ENCODE data around the gene MKRN2OS. TPM values are rescaled to one million over a fixed set of nuclear protein-coding genes. Genes with fewer than 3 reads are reported as not detected.

Gene MKRN2OS
- total RNA-seq, 2 donors from 2014 or later, result 2.3 TPM; not detected in 1

DNA sequence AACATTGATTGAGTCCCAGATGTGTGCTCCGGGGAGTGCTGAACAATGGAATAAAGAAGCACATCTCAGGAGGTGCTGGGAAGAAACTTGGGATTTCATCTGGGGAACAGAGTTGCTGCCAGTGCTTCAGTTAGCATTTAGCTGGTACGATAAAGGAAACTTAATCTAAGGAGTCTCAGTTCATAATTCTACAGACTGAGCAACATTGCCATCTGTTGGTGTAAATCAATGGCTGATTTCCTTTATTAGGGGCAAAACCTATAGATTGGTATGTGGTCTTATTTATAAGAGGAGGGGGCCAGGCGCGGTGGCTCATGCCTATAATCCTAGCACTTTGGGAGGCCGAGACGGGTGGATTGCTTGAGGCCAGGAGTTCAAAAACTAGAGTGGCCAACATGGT is 8.9 kb downstream of the MKRN2OS start:
- Histone ChIP-seq H3K9me3 (no peaks in the 10 kb centered on the region), H3K4me1 (no peaks in the 10 kb centered on the region), H3K27me3 (no peaks in the 10 kb centered on the region), H3K27ac (no peak overlapping the region), H3K36me3 (replicated peaks in 1 of 2; ENCODE audit: insufficient read depth in 1 of 2, low read depth in 2 of 2) (peaks cover 4 to 6% of the 10 kb centered on the region in 2 donors), H3K4me3 (no peak overlapping the region)
- 77 to 78% methylated on average over 6 of the region's 6 CpGs for WGBS, 2 donors
- intact Hi-C loops (cut with DNase I), result no loop called here
- ATAC-seq, result no peak
- DNase-seq, result no peak
- no peak for TF ChIP-seq POLR2A (IDR thresholded peaks at IDR 0.05)
- TF ChIP-seq, protein P1, sequence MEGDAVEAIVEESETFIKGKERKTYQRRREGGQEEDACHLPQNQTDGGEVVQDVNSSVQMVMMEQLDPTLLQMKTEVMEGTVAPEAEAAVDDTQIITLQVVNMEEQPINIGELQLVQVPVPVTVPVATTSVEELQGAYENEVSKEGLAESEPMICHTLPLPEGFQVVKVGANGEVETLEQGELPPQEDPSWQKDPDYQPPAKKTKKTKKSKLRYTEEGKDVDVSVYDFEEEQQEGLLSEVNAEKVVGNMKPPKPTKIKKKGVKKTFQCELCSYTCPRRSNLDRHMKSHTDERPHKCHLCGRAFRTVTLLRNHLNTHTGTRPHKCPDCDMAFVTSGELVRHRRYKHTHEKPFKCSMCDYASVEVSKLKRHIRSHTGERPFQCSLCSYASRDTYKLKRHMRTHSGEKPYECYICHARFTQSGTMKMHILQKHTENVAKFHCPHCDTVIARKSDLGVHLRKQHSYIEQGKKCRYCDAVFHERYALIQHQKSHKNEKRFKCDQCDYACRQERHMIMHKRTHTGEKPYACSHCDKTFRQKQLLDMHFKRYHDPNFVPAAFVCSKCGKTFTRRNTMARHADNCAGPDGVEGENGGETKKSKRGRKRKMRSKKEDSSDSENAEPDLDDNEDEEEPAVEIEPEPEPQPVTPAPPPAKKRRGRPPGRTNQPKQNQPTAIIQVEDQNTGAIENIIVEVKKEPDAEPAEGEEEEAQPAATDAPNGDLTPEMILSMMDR (IDR thresholded peaks at IDR 0.05), result peak in 3 of 7 experiments; percentile 7 to 21 (median 14)

DNA sequence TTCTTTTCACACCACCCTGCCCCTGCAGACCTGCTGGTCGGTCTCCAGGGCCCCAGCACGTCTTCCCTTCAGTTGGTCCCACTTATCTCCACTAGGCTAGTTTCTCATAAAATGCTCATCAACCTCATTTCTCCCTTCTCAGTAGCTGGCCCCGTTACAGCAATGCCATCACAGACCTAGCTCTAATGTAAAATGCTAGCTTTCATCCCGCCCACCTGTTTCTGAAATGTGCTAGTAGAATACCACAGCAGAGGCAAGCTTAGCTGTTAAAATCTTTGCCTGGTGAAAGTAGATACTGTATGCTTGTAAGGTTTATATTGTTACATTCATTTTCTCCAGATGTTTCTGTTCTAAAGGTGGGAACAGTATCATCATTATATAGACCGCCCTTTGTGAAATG is 13.1 kb downstream of the MKRN2OS start:
- no peaks in the 10 kb centered on the region for H3K9me3 ChIP-seq
- DNase-seq (no peak), ATAC-seq (no peak)
- H3K4me3 ChIP-seq, result no peak overlapping the region
- 91 to 93% methylated on average over 5 of the region's 5 CpGs for whole genome bisulfite sequencing, 2 donors
- peaks cover 0 to 4% of the 10 kb centered on the region in 2 donors for H3K36me3 ChIP-seq (replicated peaks in 1 of 2; ENCODE audit: insufficient read depth in 1 of 2, low read depth in 2 of 2)
- H3K4me1 ChIP-seq, result no peaks in the 10 kb centered on the region
- TF ChIP-seq, protein P1 (IDR thresholded peaks at IDR 0.05), result no peak
- TF ChIP-seq POLR2A (IDR thresholded peaks at IDR 0.05), result no peak
- no peak overlapping the region for H3K27ac ChIP-seq
- intact Hi-C loops (cut with DNase I), result no loop called here
- no peaks in the 10 kb centered on the region for H3K27me3 ChIP-seq

DNA sequence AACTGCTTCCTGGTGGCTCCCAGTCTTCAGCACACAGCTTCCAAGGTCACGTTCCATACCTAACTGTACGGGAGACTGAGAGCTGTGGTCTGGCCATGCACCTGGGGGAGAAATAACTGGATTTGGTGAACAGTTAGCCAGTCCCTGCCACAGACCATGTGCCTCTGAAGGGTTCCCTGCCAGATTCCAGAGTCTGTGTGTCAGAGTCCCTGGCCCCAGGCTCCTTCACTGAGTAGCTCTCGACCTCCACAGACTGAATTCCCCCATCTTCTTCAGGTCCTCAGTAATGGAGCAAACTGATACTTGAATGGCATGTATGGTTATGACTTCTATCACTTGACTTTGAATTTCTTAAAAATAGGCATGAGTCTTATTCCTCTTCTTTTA is 17.5 kb downstream of the MKRN2OS start:
- peaks cover 5% of the 10 kb centered on the region for H3K4me1 ChIP-seq
- ATAC-seq, result no peak
- H3K27ac ChIP-seq, result no peak overlapping the region
- no peaks in the 10 kb centered on the region for H3K9me3 ChIP-seq
- no peak for DNase-seq
- TF ChIP-seq POLR2A (IDR thresholded peaks at IDR 0.05), result no peak
- TF ChIP-seq, protein P1 (IDR thresholded peaks at IDR 0.05), result no peak
- WGBS, 2 donors, result 89 to 97% methylated on average over 3 of the region's 3 CpGs
- no peaks in the 10 kb centered on the region for H3K27me3 ChIP-seq
- H3K4me3 ChIP-seq, result no peak overlapping the region
- intact Hi-C loops (cut with DNase I), result no loop called here
- peaks cover 0 to 4% of the 10 kb centered on the region in 2 donors for H3K36me3 ChIP-seq (replicated peaks in 1 of 2; ENCODE audit: insufficient read depth in 1 of 2, low read depth in 2 of 2)

DNA sequence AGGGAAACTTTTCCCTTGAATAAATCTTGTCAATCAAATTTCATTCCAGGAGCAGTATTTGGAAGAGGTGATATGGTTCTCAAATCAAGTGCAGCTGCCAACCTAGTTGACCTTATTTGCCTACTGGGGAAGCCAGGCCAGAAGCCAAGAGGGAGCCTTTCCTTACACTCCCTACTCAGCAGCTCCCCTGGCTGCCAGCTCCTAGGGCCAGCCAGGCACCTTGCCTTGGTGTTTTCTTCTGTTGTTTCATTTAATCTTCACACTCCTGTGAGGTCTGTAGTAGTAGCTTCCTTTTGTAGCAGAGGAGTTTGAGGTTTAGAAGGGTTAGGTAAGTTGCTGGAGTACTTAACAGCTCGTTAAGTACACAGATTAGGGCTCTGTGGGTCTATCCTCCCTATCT is 22.6 kb downstream of the MKRN2OS start:
- peak; percentile 98 for ATAC-seq
- intact Hi-C loops (cut with DNase I), result no loop called here
- DNase-seq, result peak; percentile 86 to 95 (median 93)
- no peak for TF ChIP-seq POLR2A (IDR thresholded peaks at IDR 0.05)
- TF ChIP-seq, protein P1 (IDR thresholded peaks at IDR 0.05), result peak; percentile 28 to 76 (median 71)
- no peaks in the 10 kb centered on the region for H3K9me3 ChIP-seq
- H3K4me3 ChIP-seq, result no peak overlapping the region
- H3K27ac ChIP-seq, result peak overlapping the region in 3 of 4 donors; percentile 23 to 55 (median 30)
- no peaks in the 10 kb centered on the region for H3K36me3 ChIP-seq (replicated peaks in 1 of 2; ENCODE audit: insufficient read depth in 1 of 2, low read depth in 2 of 2)
- peaks cover 14% of the 10 kb centered on the region for H3K4me1 ChIP-seq
- no peaks in the 10 kb centered on the region for H3K27me3 ChIP-seq
- 47 to 53% methylated on average over 1 of the region's 1 CpG for WGBS, 2 donors

DNA sequence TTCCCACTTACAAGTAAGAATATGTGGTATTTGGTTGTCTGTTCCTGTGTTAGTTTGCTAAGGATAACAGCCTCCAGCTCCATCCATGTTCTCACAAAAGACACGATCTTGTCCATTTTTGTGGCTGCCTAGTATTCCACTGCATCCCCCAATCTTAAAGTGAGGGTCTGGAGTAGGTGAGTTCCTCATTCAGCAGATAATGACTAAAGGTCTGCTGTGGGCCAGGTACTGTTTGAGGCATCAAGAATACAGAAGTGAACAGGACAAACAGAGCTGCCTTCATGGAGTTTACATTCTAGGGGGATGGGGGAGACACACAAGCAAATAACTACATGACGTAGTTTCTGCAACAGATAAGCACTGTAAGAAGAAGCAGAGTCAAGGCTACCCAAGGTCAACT is 24.3 kb downstream of the MKRN2OS start:
- Histone ChIP-seq H3K4me1 (peaks cover 27% of the 10 kb centered on the region), H3K9me3 (no peaks in the 10 kb centered on the region), H3K27me3 (no peaks in the 10 kb centered on the region), H3K27ac (no peak overlapping the region), H3K36me3 (replicated peaks in 1 of 2; ENCODE audit: insufficient read depth in 1 of 2, low read depth in 2 of 2) (no peaks in the 10 kb centered on the region), H3K4me3 (no peak overlapping the region)
- DNase-seq (no peak), ATAC-seq (no peak)
- WGBS, 2 donors, result 67 to 76% methylated on average over 2 of the region's 2 CpGs
- intact Hi-C loops (cut with DNase I), result no loop called here
- no peak for TF ChIP-seq POLR2A (IDR thresholded peaks at IDR 0.05)
- TF ChIP-seq, protein P1 (IDR thresholded peaks at IDR 0.05), result no peak

Measured in body of pancreas (tissue), 4 donors.